GM12873 (cell line): ENCODE measurements around the gene ZNHIT6.
A peak's percentile ranks its signal among the peaks of the same experiment; 100 is the strongest.

Source experiments
- CTCF ChIP-seq: IDR thresholded peaks from 2 replicates; pipeline ENCODE4 v1.5.1; 2012; ENCODE audit warnings: low read depth, mild to moderate bottlenecking, moderate library complexity, low read length, control low read depth; ENCODE audit not compliant: insufficient read depth; ENCODE audit errors: missing control alignments

Gene ZNHIT6

GRCh38 chr1:85708829-85709227 lies 595 bp upstream of the ZNHIT6 start:
- no peak for TF ChIP-seq CTCF

- TF ChIP-seq CTCF: no peak
Observed at GRCh38 chr1:85707267-85707989, 805 bp downstream of the ZNHIT6 start.

GRCh38 chr1:85705940-85706339 lies 2.3 kb downstream of the ZNHIT6 start:
- TF ChIP-seq CTCF: no peak

GRCh38 chr1:85700422-85700821 lies 7.8 kb downstream of the ZNHIT6 start:
- TF ChIP-seq CTCF: no peak

- no peak for TF ChIP-seq CTCF
Observed at GRCh38 chr1:85697895-85698294, 10.3 kb downstream of the ZNHIT6 start.

- TF ChIP-seq CTCF: peak; percentile 8
Observed at GRCh38 chr1:85692730-85693314, 15.4 kb downstream of the ZNHIT6 start.

- TF ChIP-seq CTCF: no peak
Observed at GRCh38 chr1:85689775-85690404, 18.3 kb downstream of the ZNHIT6 start.
